OCI-LY1 (cell line): ENCODE data around the gene SOX5.

Experiments used
- H2AFZ ChIP-seq: fragments of 200-600 bp; sonication (generic), shearing (Covaris generic); 2 replicates; pipeline ENCODE4 v1.6.0; 2014; ENCODE audit warnings: antibody characterized with exemption, mild to moderate bottlenecking, low read length
- H3F3A ChIP-seq: fragments of 200-600 bp; sonication (generic), shearing (Covaris generic); 2 replicates; pipeline ENCODE4 v1.6.0; 2014; ENCODE audit warnings: mild to moderate bottlenecking, antibody characterized with exemption, low read length, moderate library complexity; ENCODE audit not compliant: insufficient read depth
- H3K27ac ChIP-seq: fragments of 200-600 bp; sonication (generic); 2 replicates; pipeline ENCODE4 v1.5.1; 2014; ENCODE audit warnings: low read length, mixed run types, mild to moderate bottlenecking, low read depth; ENCODE audit not compliant: poor library complexity, severe bottlenecking
- H3K27me3 ChIP-seq: fragments of 200-600 bp; sonication (generic); 2 replicates; pipeline ENCODE4 v1.6.0; 2014; ENCODE audit warnings: antibody characterized with exemption, mild to moderate bottlenecking, low read length, moderate library complexity; ENCODE audit not compliant: insufficient read depth
- H3K36me3 ChIP-seq: fragments of 200-600 bp; sonication (generic); 2 replicates; pipeline ENCODE4 v1.6.1; 2014; ENCODE audit warnings: mild to moderate bottlenecking, antibody characterized with exemption, low read length, moderate library complexity, mixed read lengths; ENCODE audit not compliant: insufficient read depth
- H3K4me1 ChIP-seq: fragments of 200-600 bp; sonication (generic); 2 replicates; pipeline ENCODE4 v1.5.1; 2014; ENCODE audit warnings: mild to moderate bottlenecking, low read length, moderate library complexity; ENCODE audit not compliant: insufficient read depth, severe bottlenecking
- H3K4me2 ChIP-seq: fragments of 200-600 bp; sonication (generic), shearing (Covaris generic); 2 replicates; pipeline ENCODE4 v1.6.1; 2014; ENCODE audit warnings: low read length
- H3K4me3 ChIP-seq: fragments of 200-600 bp; sonication (generic); 2 replicates; pipeline ENCODE4 v1.5.1; 2014; ENCODE audit warnings: low read length, low read depth, mild to moderate bottlenecking, mixed read lengths; ENCODE audit not compliant: poor library complexity, severe bottlenecking
- H3K79me2 ChIP-seq: fragments of 200-600 bp; shearing (Covaris generic); 2 replicates; pipeline ENCODE4 v1.6.1; 2016; ENCODE audit warnings: mixed run types, low read length, mixed read lengths; ENCODE audit not compliant: insufficient read depth
- H3K9ac ChIP-seq: fragments of 200-600 bp; sonication (generic), shearing (Covaris generic); 2 replicates; pipeline ENCODE4 v1.6.1; 2014; ENCODE audit warnings: mild to moderate bottlenecking, low read length, mixed read lengths
- H3K9me2 ChIP-seq: fragments of 200-600 bp; sonication (generic), shearing (Covaris generic); 2 replicates; pipeline ENCODE4 v1.6.1; 2014; ENCODE audit warnings: low read depth, mild to moderate bottlenecking, low read length, mixed read lengths
- H3K9me3 ChIP-seq: fragments of 200-600 bp; shearing (Covaris generic); 2 replicates; pipeline ENCODE4 v1.6.1; 2014; ENCODE audit warnings: low read length, mixed read lengths
- H4K20me1 ChIP-seq: fragments of 200-600 bp; sonication (generic), shearing (Covaris generic); 2 replicates; pipeline ENCODE4 v1.6.0; 2016; ENCODE audit warnings: mild to moderate bottlenecking, low read length; ENCODE audit not compliant: insufficient read depth
- EZH2 ChIP-seq: fragments of 200-600 bp; sonication (generic), shearing (Covaris generic); IDR thresholded peaks from 2 replicates; pipeline ENCODE4 v1.8.0; 2017; ENCODE audit warnings: borderline replicate concordance, mixed run types, mild to moderate bottlenecking, antibody characterized with exemption, low read length, moderate library complexity, mixed read lengths
- TF ChIP-seq, protein P1 (sequence below): fragments of 200-600 bp; sonication (generic), shearing (Covaris generic); IDR thresholded peaks from 2 replicates; pipeline ENCODE4 v1.5.1; 2017; ENCODE audit warnings: mild to moderate bottlenecking, antibody characterized with exemption, low read length, moderate library complexity, mixed read lengths

Gene SOX5

DNA sequence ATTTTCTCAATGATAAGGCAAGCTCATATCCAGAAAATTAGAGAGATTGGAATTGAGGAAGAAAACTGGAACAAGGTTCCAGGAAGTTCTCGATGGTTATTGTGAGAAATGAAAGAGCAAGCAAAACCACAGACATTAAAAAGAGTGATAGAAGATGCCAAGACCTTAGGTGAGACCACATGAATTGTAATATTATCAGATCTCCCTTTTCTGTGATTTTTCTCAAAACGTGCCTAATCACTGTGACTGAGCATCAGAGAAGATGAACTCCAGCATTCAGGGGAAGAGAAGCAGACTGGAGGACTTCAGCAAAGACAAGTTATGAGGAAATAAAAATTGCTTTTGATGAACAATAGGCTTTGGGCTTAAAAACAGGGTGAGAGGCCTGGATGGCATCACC is 278.8 kb downstream of the SOX5 start:
- H3K4me2 ChIP-seq, result no peak overlapping the region
- TF ChIP-seq, protein P1, sequence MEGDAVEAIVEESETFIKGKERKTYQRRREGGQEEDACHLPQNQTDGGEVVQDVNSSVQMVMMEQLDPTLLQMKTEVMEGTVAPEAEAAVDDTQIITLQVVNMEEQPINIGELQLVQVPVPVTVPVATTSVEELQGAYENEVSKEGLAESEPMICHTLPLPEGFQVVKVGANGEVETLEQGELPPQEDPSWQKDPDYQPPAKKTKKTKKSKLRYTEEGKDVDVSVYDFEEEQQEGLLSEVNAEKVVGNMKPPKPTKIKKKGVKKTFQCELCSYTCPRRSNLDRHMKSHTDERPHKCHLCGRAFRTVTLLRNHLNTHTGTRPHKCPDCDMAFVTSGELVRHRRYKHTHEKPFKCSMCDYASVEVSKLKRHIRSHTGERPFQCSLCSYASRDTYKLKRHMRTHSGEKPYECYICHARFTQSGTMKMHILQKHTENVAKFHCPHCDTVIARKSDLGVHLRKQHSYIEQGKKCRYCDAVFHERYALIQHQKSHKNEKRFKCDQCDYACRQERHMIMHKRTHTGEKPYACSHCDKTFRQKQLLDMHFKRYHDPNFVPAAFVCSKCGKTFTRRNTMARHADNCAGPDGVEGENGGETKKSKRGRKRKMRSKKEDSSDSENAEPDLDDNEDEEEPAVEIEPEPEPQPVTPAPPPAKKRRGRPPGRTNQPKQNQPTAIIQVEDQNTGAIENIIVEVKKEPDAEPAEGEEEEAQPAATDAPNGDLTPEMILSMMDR, result no peak
- no peak for TF ChIP-seq EZH2
- H2AFZ ChIP-seq, result no peak overlapping the region
- H3K9me2 ChIP-seq, result no peaks in the 10 kb centered on the region
- H3K9me3 ChIP-seq, result no peaks in the 10 kb centered on the region
- no peaks in the 10 kb centered on the region for H3K79me2 ChIP-seq
- H3K4me3 ChIP-seq, result no peak overlapping the region
- no peak overlapping the region for H3K27ac ChIP-seq
- H3K9ac ChIP-seq, result no peak overlapping the region
- no peaks in the 10 kb centered on the region for H3K27me3 ChIP-seq
- no peaks in the 10 kb centered on the region for H3K36me3 ChIP-seq
- no peaks in the 10 kb centered on the region for H4K20me1 ChIP-seq
- H3K4me1 ChIP-seq, result no peaks in the 10 kb centered on the region
- H3F3A ChIP-seq, result no peaks in the 10 kb centered on the region

DNA sequence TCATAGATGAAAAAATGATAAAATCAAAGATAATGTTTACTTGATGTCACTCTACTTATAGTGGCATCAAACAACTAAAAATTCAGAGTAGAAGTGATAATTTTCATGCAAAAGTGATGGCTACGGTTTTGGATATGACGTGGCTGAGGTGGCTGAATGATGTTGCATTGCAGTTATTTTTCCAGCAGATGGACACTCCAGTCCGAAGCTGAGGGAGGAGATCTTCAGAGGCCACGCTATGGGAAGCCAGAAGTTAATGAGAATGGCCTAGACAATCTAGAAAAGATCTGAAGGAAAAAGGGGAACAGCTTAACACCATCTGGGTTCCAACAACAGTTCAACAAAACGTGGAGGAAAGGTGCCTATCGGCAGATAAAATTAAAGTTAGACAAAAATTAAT is 279.8 kb downstream of the SOX5 start:
- no peak overlapping the region for H3K9ac ChIP-seq
- no peak overlapping the region for H3K4me2 ChIP-seq
- no peaks in the 10 kb centered on the region for H3F3A ChIP-seq
- H3K4me1 ChIP-seq, result no peaks in the 10 kb centered on the region
- no peaks in the 10 kb centered on the region for H3K79me2 ChIP-seq
- no peaks in the 10 kb centered on the region for H3K27me3 ChIP-seq
- H3K4me3 ChIP-seq, result no peak overlapping the region
- H3K27ac ChIP-seq, result no peak overlapping the region
- no peaks in the 10 kb centered on the region for H4K20me1 ChIP-seq
- H3K9me2 ChIP-seq, result no peaks in the 10 kb centered on the region
- no peak overlapping the region for H2AFZ ChIP-seq
- H3K9me3 ChIP-seq, result no peaks in the 10 kb centered on the region
- no peaks in the 10 kb centered on the region for H3K36me3 ChIP-seq
- TF ChIP-seq, protein P1, result no peak
- TF ChIP-seq EZH2, result no peak

DNA sequence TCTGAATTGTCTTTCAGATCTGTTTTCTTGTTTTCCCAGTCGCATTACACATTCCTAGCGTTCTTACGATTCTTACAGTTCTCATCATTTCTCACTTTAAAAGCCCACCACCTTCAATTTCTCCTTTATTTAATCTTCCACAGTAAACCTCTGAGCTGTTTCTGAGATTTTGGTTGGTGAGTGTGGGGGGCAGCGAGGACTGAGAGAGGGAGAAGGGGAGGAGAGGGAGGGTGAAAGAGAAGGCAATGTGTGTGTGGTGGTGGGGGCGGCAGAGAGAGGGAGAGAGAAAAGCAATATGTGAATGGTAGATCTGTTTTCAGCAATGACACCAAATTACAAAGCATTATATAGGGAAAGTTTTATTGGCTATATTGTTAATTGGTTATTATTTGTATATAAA is 282.6 kb downstream of the SOX5 start:
- Histone ChIP-seq H3F3A (no peaks in the 10 kb centered on the region), H3K27me3 (no peaks in the 10 kb centered on the region), H3K4me2 (no peak overlapping the region)

More for the DNA sequence above, 282.6 kb downstream of the SOX5 start:
- H3K36me3 ChIP-seq, result no peaks in the 10 kb centered on the region
- no peak for TF ChIP-seq EZH2
- TF ChIP-seq, protein P1, result no peak
- no peaks in the 10 kb centered on the region for H3K4me1 ChIP-seq
- H3K9ac ChIP-seq, result no peak overlapping the region
- H3K27ac ChIP-seq, result no peak overlapping the region
- no peaks in the 10 kb centered on the region for H3K9me2 ChIP-seq
- H3K79me2 ChIP-seq, result no peaks in the 10 kb centered on the region
- H2AFZ ChIP-seq, result no peak overlapping the region
- H3K9me3 ChIP-seq, result no peaks in the 10 kb centered on the region
- no peak overlapping the region for H3K4me3 ChIP-seq
- H4K20me1 ChIP-seq, result no peaks in the 10 kb centered on the region
